IMR-90 (cell line): Measurements from ENCODE around the gene CWC27. TPM values are rescaled to one million over a fixed set of nuclear protein-coding genes. Genes with fewer than 3 reads are reported as not detected.

ENCODE experiments used
- ATAC-seq: fragments of 200-7000 bp; cut with Tn5 transposase; 2 replicates; pipeline ENCODE4 v1.9.1; 2020; ENCODE audit warnings: low read depth, mild to moderate bottlenecking, moderate library complexity
- BruUV-seq: library from RNA; stranded (reverse); fragments of 400-500 nt; replicated peaks from 2 replicates; lab custom pipeline; 2021; lab: Mats Ljungman, UMichigan
- CTCF ChIA-PET: fragments of 300-600 bp; formaldehyde crosslinking; extraction: SDS; loops from one replicate; lab custom pipeline; 2021; ENCODE audit warnings: antibody characterized with exemption; lab: Yijun Ruan, JAX
- POLR2A ChIA-PET: fragments of 300-600 bp; sonication (Branson Sonifier 250); formaldehyde crosslinking; loops from one replicate; lab custom pipeline; 2022; ENCODE audit warnings: antibody characterized with exemption; ENCODE audit not compliant: unreplicated experiment; lab: Charles Lee
- DNase-seq: peaks from one replicate; pipeline ENCODE4 v3.0.0; 2013
- H2AFZ ChIP-seq: replicated peaks from 2 replicates; pipeline ENCODE3; 2013; ENCODE audit warnings: low read length, mild to moderate bottlenecking; ENCODE audit not compliant: poor library complexity
- H2AK5ac ChIP-seq: 2 replicates; pipeline ENCODE4 v1.6.1; 2013; ENCODE audit warnings: low read depth, low read length, inconsistent platforms
- H2AK9ac ChIP-seq: replicated peaks from 2 replicates; pipeline ENCODE3; 2013; ENCODE audit warnings: mild to moderate bottlenecking, low read depth, low read length, moderate library complexity; ENCODE audit not compliant: poor library complexity
- H2BK120ac ChIP-seq: 2 replicates; pipeline ENCODE4 v1.6.1; 2013; ENCODE audit warnings: low read depth, low read length, inconsistent platforms
- H2BK15ac ChIP-seq: 3 replicates; pipeline ENCODE4 v1.6.1; 2013; ENCODE audit warnings: low read depth, low read length, inconsistent platforms
- H2BK20ac ChIP-seq: 2 replicates; pipeline ENCODE4 v1.6.1; 2013; ENCODE audit warnings: low read depth, mild to moderate bottlenecking, inconsistent platforms, low read length, moderate library complexity
- H2BK5ac ChIP-seq: 2 replicates; pipeline ENCODE4 v1.6.1; 2013; ENCODE audit warnings: mild to moderate bottlenecking, low read depth, low read length, inconsistent platforms; ENCODE audit not compliant: poor library complexity, severe bottlenecking
- H3K14ac ChIP-seq: replicated peaks from 2 replicates; pipeline ENCODE4 v1.6.1; 2013; ENCODE audit warnings: low read depth, low read length, inconsistent platforms
- H3K18ac ChIP-seq: 2 replicates; pipeline ENCODE4 v1.6.1; 2013; ENCODE audit warnings: low read depth, low read length, control low read depth
- H3K23ac ChIP-seq: 2 replicates; pipeline ENCODE4 v1.6.1; 2013; ENCODE audit warnings: low read depth, low read length, inconsistent platforms
- H3K27ac ChIP-seq: 2 replicates; pipeline ENCODE4 v1.5.1; 2013; ENCODE audit warnings: mild to moderate bottlenecking, control low read depth, low read length; ENCODE audit not compliant: insufficient read depth
- H3K27me3 ChIP-seq: 2 replicates; pipeline ENCODE4 v1.6.1; 2013; ENCODE audit warnings: low read length; ENCODE audit not compliant: control insufficient read depth, insufficient read depth
- H3K36me3 ChIP-seq: 2 replicates; pipeline ENCODE4 v1.6.1; 2013; ENCODE audit warnings: low read length, mixed read lengths; ENCODE audit not compliant: control insufficient read depth, insufficient read depth
- H3K4ac ChIP-seq: 2 replicates; pipeline ENCODE4 v1.6.1; 2013; ENCODE audit warnings: low read depth, low read length, inconsistent platforms
- H3K4me1 ChIP-seq: 2 replicates; pipeline ENCODE4 v1.6.1; 2013; ENCODE audit warnings: low read length, mixed read lengths; ENCODE audit not compliant: control insufficient read depth, insufficient read depth
- H3K4me2 ChIP-seq: 2 replicates; pipeline ENCODE4 v1.6.1; 2013; ENCODE audit warnings: low read depth, mild to moderate bottlenecking, control low read depth, low read length, moderate library complexity
- H3K4me3 ChIP-seq: 2 replicates; pipeline ENCODE4 v1.5.1; 2013; ENCODE audit warnings: low read depth, mild to moderate bottlenecking, control low read depth, low read length, moderate library complexity; ENCODE audit not compliant: insufficient read depth
- H3K56ac ChIP-seq: 2 replicates; pipeline ENCODE4 v1.6.1; 2013; ENCODE audit warnings: low read length, inconsistent platforms; ENCODE audit not compliant: insufficient read depth; ENCODE audit errors: extremely low read depth
- H3K79me1 ChIP-seq, 2 experiments: 2 replicates each; pipeline ENCODE4 v1.6.1; 2013; ENCODE audit warnings: low read length in 2 of 2, inconsistent platforms in 1 of 2, low read depth in 1 of 2
- H3K9ac ChIP-seq: 2 replicates; pipeline ENCODE4 v1.6.1; 2013; ENCODE audit warnings: low read depth, low read length, control low read depth
- H3K9me1 ChIP-seq: 2 replicates; pipeline ENCODE4 v1.6.1; 2013; ENCODE audit warnings: low read length, inconsistent platforms; ENCODE audit not compliant: insufficient read depth
- H3K9me3 ChIP-seq: 2 replicates; pipeline ENCODE4 v1.6.1; 2013; ENCODE audit warnings: low read length; ENCODE audit not compliant: control insufficient read depth, insufficient read depth
- H4K20me1 ChIP-seq: 2 replicates; pipeline ENCODE4 v1.6.1; 2013; ENCODE audit warnings: low read length, inconsistent platforms; ENCODE audit not compliant: insufficient read depth
- H4K5ac ChIP-seq: 2 replicates; pipeline ENCODE4 v1.6.1; 2013; ENCODE audit warnings: mild to moderate bottlenecking, low read depth, low read length, control low read depth
- H4K8ac ChIP-seq, 2 experiments: 2 replicates each; pipeline ENCODE4 v1.6.1; 2013; ENCODE audit warnings: low read depth in 2 of 2, low read length in 2 of 2, control low read depth in 1 of 2, inconsistent platforms in 1 of 2
- H4K91ac ChIP-seq: 2 replicates; pipeline ENCODE4 v1.6.1; 2013; ENCODE audit warnings: low read depth, low read length, inconsistent platforms; ENCODE audit not compliant: insufficient read depth
- BHLHE40 ChIP-seq: fragments of 150-350 bp; IDR thresholded peaks from 2 replicates; pipeline ENCODE4 v1.6.1; 2016; ENCODE audit warnings: mild to moderate bottlenecking, low read depth, low read length
- CEBPB ChIP-seq: IDR thresholded peaks from 2 replicates; pipeline ENCODE4 v1.6.1; 2012; ENCODE audit warnings: low read depth, low read length, improper control_type of control experiment
- CHD1 ChIP-seq: IDR thresholded peaks from 2 replicates; pipeline ENCODE4 v1.6.1; 2012; ENCODE audit warnings: low read depth, low read length, improper control_type of control experiment
- FOS ChIP-seq: fragments of 150-350 bp; IDR thresholded peaks from 2 replicates; pipeline ENCODE4 v1.6.1; 2016; ENCODE audit warnings: low read depth, low read length
- MAFK ChIP-seq: IDR thresholded peaks from 2 replicates; pipeline ENCODE4 v1.6.1; 2012; ENCODE audit warnings: low read depth, low read length, improper control_type of control experiment
- MAZ ChIP-seq: IDR thresholded peaks from 2 replicates; pipeline ENCODE4 v1.6.1; 2012; ENCODE audit warnings: low read depth, mild to moderate bottlenecking, low read length, improper control_type of control experiment, moderate library complexity, borderline replicate concordance
- MXI1 ChIP-seq: IDR thresholded peaks from 2 replicates; pipeline ENCODE4 v1.6.1; 2012; ENCODE audit warnings: low read depth, mild to moderate bottlenecking, low read length, moderate library complexity, borderline replicate concordance
- NFE2L2 ChIP-seq: fragments of 150-350 bp; IDR thresholded peaks from 2 replicates; pipeline ENCODE4 v1.6.1; 2016; ENCODE audit warnings: low read depth, mild to moderate bottlenecking, low read length
- POLR2A ChIP-seq: IDR thresholded peaks from 2 replicates; pipeline ENCODE4 v1.6.1; 2012; ENCODE audit warnings: mild to moderate bottlenecking, low read depth, low read length
- RAD21 ChIP-seq: IDR thresholded peaks from 2 replicates; pipeline ENCODE4 v1.6.1; 2012; ENCODE audit warnings: low read length, improper control_type of control experiment
- RCOR1 ChIP-seq: IDR thresholded peaks from 2 replicates; pipeline ENCODE4 v1.6.1; 2012; ENCODE audit warnings: mild to moderate bottlenecking, low read length, improper control_type of control experiment; ENCODE audit not compliant: insufficient replicate concordance
- RFX5 ChIP-seq: IDR thresholded peaks from 2 replicates; pipeline ENCODE4 v1.8.0; 2012; ENCODE audit warnings: low read depth, mild to moderate bottlenecking, low read length, moderate library complexity
- SMC3 ChIP-seq: fragments of 150-350 bp; IDR thresholded peaks from 2 replicates; pipeline ENCODE4 v1.6.1; 2016; ENCODE audit warnings: low read depth, mild to moderate bottlenecking, antibody characterized with exemption, low read length, moderate library complexity
- WGBS, 2 experiments: methylation state at CpG; one replicate each; pipeline versions ENCODE4 v1.1.5 to v1.1.7; 2013; ENCODE audit warnings: missing lambda C conversion rate in 2 of 2; ENCODE audit not compliant: insufficient read length in 1 of 2; ENCODE audit errors: extremely low coverage in 2 of 2; 5-methylcytosine and 5-hydroxymethylcytosine counted together
- dilution Hi-C: fragments of 300-500 bp; cut with HindIII; formaldehyde crosslinking; loops from one replicate; pipeline ENCODE4 v1.14.3; 2018; ENCODE audit warnings: low sequenced_read_pairs; ENCODE audit not compliant: unreplicated experiment
- in situ Hi-C: fragments of 300-500 bp; cut with MboI; formaldehyde crosslinking; loops from 3 replicates; pipeline ENCODE4 v1.14.3; 2019; ENCODE audit warnings: low sequenced_read_pairs, inconsistent platforms, mixed read lengths
- intact Hi-C: fragments of 100-400 bp; cut with micrococcal nuclease; formaldehyde crosslinking; loops from 2 replicates; pipeline ENCODE4 v1.10.0; 2022
- polyA plus RNA-seq, 3 experiments: library from polyadenylated mRNA; depleted of rRNA; stranded (reverse); fragments of >200 nt; gene quantifications; 2 replicates each; pipeline ENCODE4 v1.2.3, GENCODE V29; 2012; ENCODE audit warnings: low replicate concordance in 1 of 3
- total RNA-seq: library from RNA; depleted of rRNA; stranded (reverse); fragments of >200 nt; gene quantifications from 2 replicates; pipeline ENCODE4 v1.2.3, GENCODE V29; 2012
- TF ChIP-seq, protein P1 (sequence below): conservative IDR thresholded peaks from 2 replicates; pipeline ENCODE4 v1.5.1; 2012; ENCODE audit warnings: mild to moderate bottlenecking, low read depth, low read length, improper control_type of control experiment
- TF ChIP-seq, protein P2 (sequence below): fragments of 150-350 bp; IDR thresholded peaks from 2 replicates; pipeline ENCODE4 v1.6.1; 2017; ENCODE audit warnings: mild to moderate bottlenecking, antibody characterized with exemption, low read length, low read depth
- TF ChIP-seq, protein P3 (sequence below): fragments of 150-350 bp; IDR thresholded peaks from 2 replicates; pipeline ENCODE4 v1.6.1; 2016; ENCODE audit warnings: low read depth, mild to moderate bottlenecking, low read length, moderate library complexity, borderline replicate concordance

Gene CWC27
- total and polyA plus RNA-seq, 2 of the 4 experiments (the other 2 are of a cell fraction) = 13.3 to 17.1 TPM

DNA sequence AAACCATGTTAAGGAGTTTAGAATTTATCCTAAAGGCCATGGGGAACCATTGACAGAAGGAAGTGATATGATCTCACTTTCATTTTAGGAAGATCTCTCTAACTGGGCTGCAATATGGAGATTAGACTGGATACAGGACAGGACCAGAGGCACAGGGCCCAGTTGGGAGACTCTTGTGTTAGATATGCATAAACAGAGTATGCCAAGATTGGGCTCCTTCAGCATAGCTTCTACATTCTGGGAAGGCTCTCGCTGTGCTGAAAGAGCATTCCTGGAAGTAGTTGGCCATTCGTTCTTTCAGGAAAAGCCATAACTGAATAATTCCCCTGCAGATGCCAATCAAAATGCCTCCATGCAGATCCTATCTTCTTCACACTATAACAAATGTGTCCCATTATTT is 204.5 kb downstream of the CWC27 start:
- H2BK120ac ChIP-seq = no peak overlapping the region
- H3K9me1 ChIP-seq = 0 out of 2 replicates have a peak, but pooled peaks cover 3% of the 10 kb centered on the region
- in situ Hi-C loops (no loop called here), intact Hi-C loops (no loop called here), dilution Hi-C loops (no loop called here)
- no peak overlapping the region for H3K4me3 ChIP-seq
- no peak overlapping the region for H2AK9ac ChIP-seq
- ChIA-PET POLR2A (no interaction called here), CTCF (interaction anchor here (0.7 kb wide), 1 partner anchor 15 kb away, joined by 3 read pairs; no protein-coding TSS in a partner anchor)
- H3K9me3 ChIP-seq = no peaks in the 10 kb centered on the region
- no peaks in the 10 kb centered on the region for H3K27me3 ChIP-seq
- no peak overlapping the region for H2AK5ac ChIP-seq
- no peak overlapping the region for H3K27ac ChIP-seq
- no peak overlapping the region for H2AFZ ChIP-seq
- ATAC-seq (no peak), DNase-seq (no peak)
- peaks cover 3% of the 10 kb centered on the region for H3K36me3 ChIP-seq
- BruUV-seq = no TSS peak
- H3K4me2 ChIP-seq = no peak overlapping the region
- no peak overlapping the region for H3K9ac ChIP-seq
- no peak overlapping the region for H4K91ac ChIP-seq
- H4K20me1 ChIP-seq = no peaks in the 10 kb centered on the region
- peak overlapping the region; percentile 16; the same call in 1 of the 2 replicates for H3K18ac ChIP-seq
- H3K4ac ChIP-seq = no peak overlapping the region
- TF ChIP-seq, protein P1, sequence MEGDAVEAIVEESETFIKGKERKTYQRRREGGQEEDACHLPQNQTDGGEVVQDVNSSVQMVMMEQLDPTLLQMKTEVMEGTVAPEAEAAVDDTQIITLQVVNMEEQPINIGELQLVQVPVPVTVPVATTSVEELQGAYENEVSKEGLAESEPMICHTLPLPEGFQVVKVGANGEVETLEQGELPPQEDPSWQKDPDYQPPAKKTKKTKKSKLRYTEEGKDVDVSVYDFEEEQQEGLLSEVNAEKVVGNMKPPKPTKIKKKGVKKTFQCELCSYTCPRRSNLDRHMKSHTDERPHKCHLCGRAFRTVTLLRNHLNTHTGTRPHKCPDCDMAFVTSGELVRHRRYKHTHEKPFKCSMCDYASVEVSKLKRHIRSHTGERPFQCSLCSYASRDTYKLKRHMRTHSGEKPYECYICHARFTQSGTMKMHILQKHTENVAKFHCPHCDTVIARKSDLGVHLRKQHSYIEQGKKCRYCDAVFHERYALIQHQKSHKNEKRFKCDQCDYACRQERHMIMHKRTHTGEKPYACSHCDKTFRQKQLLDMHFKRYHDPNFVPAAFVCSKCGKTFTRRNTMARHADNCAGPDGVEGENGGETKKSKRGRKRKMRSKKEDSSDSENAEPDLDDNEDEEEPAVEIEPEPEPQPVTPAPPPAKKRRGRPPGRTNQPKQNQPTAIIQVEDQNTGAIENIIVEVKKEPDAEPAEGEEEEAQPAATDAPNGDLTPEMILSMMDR = no peak
- TF ChIP-seq BHLHE40 (no peak), MAZ (no peak), MAFK (no peak), MXI1 (no peak), RFX5 (no peak), RCOR1 (no peak), SMC3 (no peak), RAD21 (no peak), NFE2L2 (no peak), POLR2A (no peak), CEBPB (no peak), CHD1 (no peak), FOS (no peak)
- TF ChIP-seq, protein P2, sequence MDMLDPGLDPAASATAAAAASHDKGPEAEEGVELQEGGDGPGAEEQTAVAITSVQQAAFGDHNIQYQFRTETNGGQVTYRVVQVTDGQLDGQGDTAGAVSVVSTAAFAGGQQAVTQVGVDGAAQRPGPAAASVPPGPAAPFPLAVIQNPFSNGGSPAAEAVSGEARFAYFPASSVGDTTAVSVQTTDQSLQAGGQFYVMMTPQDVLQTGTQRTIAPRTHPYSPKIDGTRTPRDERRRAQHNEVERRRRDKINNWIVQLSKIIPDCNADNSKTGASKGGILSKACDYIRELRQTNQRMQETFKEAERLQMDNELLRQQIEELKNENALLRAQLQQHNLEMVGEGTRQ = no peak
- TF ChIP-seq, protein P3, sequence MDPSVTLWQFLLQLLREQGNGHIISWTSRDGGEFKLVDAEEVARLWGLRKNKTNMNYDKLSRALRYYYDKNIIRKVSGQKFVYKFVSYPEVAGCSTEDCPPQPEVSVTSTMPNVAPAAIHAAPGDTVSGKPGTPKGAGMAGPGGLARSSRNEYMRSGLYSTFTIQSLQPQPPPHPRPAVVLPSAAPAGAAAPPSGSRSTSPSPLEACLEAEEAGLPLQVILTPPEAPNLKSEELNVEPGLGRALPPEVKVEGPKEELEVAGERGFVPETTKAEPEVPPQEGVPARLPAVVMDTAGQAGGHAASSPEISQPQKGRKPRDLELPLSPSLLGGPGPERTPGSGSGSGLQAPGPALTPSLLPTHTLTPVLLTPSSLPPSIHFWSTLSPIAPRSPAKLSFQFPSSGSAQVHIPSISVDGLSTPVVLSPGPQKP = no peak
- no CpG with 5 or more reads among the region's 2 CpGs for WGBS, 2 experiments
- no peak overlapping the region for H3K56ac ChIP-seq
- no peak overlapping the region for H2BK15ac ChIP-seq
- peaks cover 3% of the 10 kb centered on the region for H3K4me1 ChIP-seq
- no peak overlapping the region for H2BK20ac ChIP-seq
- no peak overlapping the region; the same call in 1 of the 2 replicates for H3K23ac ChIP-seq
- no peaks in the 10 kb centered on the region for H3K79me1 ChIP-seq
- no peak overlapping the region for H4K8ac ChIP-seq
- no peak overlapping the region for H3K14ac ChIP-seq
- H4K5ac ChIP-seq = peak overlapping the region; percentile 7; the same call in 1 of the 2 replicates
- H2BK5ac ChIP-seq = peak overlapping the region; percentile 2
